GM20000 (cell line): ENCODE measurements around the gene TMEM97.
A peak's percentile ranks its signal among the peaks of the same experiment; 100 is the strongest.

Experiments
- DNase-seq: peaks from one replicate; pipeline ENCODE4 v3.0.0; 2012; ENCODE audit warnings: low spot score
- TF ChIP-seq, protein P1 (sequence below): IDR thresholded peaks from 2 replicates; pipeline ENCODE4 v1.5.1; 2012; ENCODE audit warnings: mild to moderate bottlenecking, control low read depth; ENCODE audit errors: extremely low read depth, missing control alignments

Gene TMEM97

DNA sequence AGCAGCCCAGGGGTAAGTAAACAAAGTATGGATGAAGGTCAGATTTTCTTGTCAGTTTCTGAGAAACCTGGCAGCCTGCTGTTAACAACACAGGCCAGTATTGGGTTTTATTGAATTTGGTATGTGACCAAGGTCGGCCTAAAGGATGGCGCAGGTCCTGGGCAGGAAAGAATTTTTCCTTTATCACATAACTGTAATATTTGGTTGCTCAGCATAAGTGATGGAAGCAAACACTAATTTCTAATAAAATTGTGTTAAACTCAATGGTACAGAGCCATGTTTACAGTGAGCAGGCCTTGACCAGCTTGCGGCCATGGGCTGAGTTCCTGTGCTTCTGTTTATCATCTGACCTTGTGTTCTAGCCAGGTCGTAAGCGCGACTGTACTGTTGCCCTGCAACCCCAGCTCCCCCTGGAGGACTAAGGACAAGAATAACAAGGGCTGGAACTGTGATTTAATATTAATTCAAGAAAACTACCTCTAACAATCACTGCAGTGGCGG, 27.8 kb downstream of the TMEM97 start:
- TF ChIP-seq, protein P1, sequence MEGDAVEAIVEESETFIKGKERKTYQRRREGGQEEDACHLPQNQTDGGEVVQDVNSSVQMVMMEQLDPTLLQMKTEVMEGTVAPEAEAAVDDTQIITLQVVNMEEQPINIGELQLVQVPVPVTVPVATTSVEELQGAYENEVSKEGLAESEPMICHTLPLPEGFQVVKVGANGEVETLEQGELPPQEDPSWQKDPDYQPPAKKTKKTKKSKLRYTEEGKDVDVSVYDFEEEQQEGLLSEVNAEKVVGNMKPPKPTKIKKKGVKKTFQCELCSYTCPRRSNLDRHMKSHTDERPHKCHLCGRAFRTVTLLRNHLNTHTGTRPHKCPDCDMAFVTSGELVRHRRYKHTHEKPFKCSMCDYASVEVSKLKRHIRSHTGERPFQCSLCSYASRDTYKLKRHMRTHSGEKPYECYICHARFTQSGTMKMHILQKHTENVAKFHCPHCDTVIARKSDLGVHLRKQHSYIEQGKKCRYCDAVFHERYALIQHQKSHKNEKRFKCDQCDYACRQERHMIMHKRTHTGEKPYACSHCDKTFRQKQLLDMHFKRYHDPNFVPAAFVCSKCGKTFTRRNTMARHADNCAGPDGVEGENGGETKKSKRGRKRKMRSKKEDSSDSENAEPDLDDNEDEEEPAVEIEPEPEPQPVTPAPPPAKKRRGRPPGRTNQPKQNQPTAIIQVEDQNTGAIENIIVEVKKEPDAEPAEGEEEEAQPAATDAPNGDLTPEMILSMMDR: no peak
- no peak for DNase-seq

DNA sequence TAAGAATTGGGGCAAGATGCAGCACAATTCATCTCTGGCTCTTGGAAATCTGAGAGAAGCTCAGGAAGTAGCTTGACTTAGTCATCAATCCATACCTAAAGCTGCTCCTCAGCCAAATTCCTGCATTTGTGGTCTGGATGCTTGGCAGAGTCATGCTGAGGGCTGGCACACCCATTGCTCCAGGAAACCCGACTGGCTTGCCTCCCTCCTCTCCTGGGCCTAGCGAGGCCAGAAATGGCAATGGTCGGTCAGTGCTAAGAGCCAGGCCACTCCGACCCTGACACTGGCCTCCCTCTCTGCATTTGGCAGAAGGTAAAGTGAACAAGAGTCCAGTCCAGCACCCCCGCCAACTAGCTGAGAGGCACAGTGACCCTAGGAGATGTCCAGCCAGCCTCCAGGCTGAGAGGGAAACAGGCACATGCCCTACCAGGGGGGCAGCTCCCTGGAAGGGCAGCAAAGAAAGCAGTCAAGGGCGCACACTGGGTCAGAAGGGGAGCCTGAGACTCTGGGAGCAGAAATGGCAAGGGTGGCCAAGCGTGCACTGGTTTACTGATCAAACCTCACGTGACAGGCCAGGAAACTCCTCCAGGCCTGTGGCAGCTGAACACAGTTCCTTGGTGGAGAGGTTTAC, 28.4 kb downstream of the TMEM97 start:
- DNase-seq: no peak
- TF ChIP-seq, protein P1: no peak

DNA sequence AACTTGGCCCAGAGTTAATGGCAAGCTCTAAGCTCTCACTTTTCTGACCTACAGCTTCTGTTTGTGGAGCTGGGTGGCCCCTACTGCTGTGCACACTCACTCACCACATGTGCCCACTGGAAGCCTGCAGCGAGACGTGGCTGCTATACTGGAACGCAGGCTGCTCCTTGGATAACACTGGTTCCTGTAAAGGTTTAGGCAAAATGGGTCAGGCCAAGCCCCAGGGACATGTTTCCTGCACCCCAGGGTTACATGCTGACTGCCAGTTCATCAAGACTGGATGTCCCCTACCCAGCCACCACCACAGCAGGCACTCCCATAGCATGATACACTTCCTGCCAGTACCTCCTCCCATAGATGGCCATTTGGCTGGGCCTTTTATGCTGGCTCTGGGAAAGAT, 30.0 kb downstream of the TMEM97 start:
- TF ChIP-seq, protein P1: no peak

DNA sequence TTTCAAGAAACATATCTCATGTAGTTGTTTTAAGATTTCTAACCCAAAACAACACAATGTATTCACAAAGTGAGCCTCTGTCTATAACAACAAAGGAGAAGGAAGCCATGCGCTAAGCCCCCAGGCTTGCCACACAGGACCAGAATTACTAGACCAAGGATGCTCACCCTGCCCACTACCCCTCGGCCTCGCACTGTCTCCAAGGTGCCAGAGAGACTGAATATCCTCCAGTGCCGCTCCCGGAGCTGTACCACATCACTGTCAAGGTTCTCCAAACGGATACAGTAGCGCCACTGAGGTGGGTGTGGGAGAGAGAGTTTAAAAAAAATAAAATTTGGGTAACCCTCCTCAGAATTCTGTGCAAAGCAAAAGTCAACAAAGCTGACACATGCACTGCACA, 31.3 kb downstream of the TMEM97 start:
- TF ChIP-seq, protein P1: no peak
- DNase-seq: no peak

More for the DNA sequence above, 30.0 kb downstream of the TMEM97 start:
- DNase-seq: no peak

DNA sequence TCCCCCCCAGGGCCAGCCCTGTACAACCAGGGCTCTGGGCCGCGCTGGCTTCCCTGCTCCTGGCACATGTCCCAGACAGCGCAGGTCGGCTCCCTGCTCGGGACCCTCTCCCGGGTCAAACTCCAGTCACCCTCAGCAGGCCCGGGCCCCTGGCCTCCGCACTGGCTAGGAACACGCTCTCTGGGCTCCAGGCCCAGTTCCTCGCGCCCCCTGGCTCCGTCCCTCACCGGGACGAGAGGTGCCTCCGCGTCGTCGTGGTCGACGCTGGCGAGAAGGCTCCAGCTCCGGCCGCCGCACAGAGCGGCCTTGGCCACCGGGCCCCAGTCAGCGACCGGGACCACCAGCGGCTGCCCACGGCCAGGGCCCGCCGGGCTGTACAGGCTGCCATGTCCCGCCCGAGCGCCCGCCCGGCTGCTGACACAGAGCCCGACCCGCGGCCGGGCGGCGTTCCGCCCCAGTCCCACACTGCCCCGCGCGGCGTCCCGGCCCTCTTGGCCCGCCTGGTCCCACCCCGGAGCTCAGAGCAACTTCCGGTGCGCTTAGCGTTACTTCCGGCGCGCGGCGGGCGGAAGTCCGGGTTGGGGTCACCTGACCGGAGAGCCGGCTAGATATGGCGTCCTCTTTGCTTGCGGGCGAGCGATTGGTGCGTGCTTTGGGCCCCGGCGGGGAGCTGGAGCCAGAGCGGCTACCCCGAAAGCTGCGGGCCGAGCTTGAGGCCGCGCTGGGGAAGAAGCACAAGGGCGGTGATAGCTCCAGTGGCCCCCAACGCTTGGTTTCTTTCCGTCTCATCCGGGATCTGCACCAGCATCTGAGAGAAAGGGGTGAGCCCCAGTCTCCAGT, 38.3 kb downstream of the TMEM97 start, which contains the start of gene POLDIP2:
Gene POLDIP2, minus strand, starts transcription at position 467 of the 840 bp plus-strand sequence. Its CDS starts 79 bp downstream, at position 388.
- TF ChIP-seq, protein P1: no peak
- peak; percentile 98 for DNase-seq

DNA sequence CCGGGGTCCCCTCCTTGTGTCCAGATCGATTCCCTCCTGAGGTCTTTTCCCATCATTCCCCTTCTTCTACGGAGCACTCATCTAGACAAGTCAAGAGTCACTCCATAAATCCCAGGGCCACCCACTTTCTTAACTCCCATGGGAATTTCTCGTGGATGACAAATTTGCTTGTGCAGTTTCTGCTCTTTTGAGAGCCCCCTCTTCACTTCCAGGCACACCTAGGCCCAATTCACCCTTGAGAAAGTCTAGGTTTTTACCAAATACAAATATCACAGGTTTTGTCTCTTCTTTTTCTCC, 38.8 kb downstream of the TMEM97 start:
- TF ChIP-seq, protein P1: no peak
- DNase-seq: peak; percentile 41

DNA sequence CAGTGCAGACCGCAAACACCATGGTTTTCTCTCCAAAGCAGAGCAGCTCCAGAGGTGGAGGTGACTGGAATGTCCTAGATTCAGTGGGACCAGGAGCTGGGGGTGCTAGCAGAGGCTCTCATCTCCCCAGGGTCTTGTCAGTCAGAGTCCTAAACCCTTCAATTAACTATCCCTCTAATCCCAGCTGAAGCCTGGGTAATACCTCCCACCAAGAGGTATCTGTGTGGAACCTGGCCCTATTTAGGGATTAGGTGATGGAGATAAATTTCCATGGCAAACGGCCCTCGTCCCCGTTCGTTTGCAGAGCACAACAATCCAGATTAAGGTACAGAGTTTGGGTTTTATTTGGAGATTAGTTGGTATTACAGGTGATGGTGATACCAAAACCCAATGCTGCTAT, 44.2 kb downstream of the TMEM97 start:
- TF ChIP-seq, protein P1: no peak
- DNase-seq: no peak
